PC-9 (cell line): ENCODE data around the gene CTNNA3. TPM values are rescaled to one million over a fixed set of nuclear protein-coding genes. Genes with fewer than 3 reads are reported as not detected.

Experiments
- BruUV-seq: library from RNA; stranded (reverse); fragments of 400-500 nt; replicated peaks from 2 replicates; lab custom pipeline; 2021; lab: Mats Ljungman, UMichigan
- CTCF ChIA-PET: fragments of 300-600 bp; sonication (Branson Sonifier 250); formaldehyde crosslinking; loops from one replicate; lab custom pipeline; 2022; ENCODE audit warnings: antibody characterized with exemption; lab: Charles Lee
- POLR2A ChIA-PET: fragments of 300-600 bp; sonication (Branson Sonifier 250); formaldehyde crosslinking; loops from one replicate; lab custom pipeline; 2022; ENCODE audit warnings: antibody characterized with exemption; ENCODE audit not compliant: unreplicated experiment; lab: Charles Lee
- DNase-seq, 2 experiments: peaks; one replicate each; pipeline versions ENCODE4 v3.0.0 to v3.0.0-alpha.2; 2015 to 2022; ENCODE audit warnings: mixed read lengths in 1 of 2
- H2AFZ ChIP-seq: fragments of 200-600 bp; sonication (generic); 2 replicates; pipeline ENCODE4 v1.8.1; 2017; ENCODE audit warnings: antibody characterized with exemption
- H3F3A ChIP-seq: fragments of 200-600 bp; sonication (generic); 2 replicates; pipeline ENCODE4 v1.8.1; 2017; ENCODE audit warnings: antibody characterized with exemption, mild to moderate bottlenecking, low read depth; ENCODE audit not compliant: insufficient read depth
- H3K27ac ChIP-seq: fragments of 200-600 bp; sonication (generic); 2 replicates; pipeline ENCODE4 v1.6.1; 2016; ENCODE audit warnings: mixed run types
- H3K27me3 ChIP-seq: fragments of 200-600 bp; sonication (generic); 2 replicates; pipeline ENCODE4 v1.6.1; 2016; ENCODE audit warnings: low read depth, mixed run types; ENCODE audit not compliant: insufficient read depth
- H3K36me3 ChIP-seq: fragments of 200-600 bp; sonication (generic); 2 replicates; pipeline ENCODE4 v1.6.1; 2016; ENCODE audit warnings: low read depth, mixed run types
- H3K4me1 ChIP-seq: fragments of 200-600 bp; sonication (generic); replicated peaks from 2 replicates; pipeline ENCODE4 v1.6.1; 2016; ENCODE audit warnings: mixed run types; ENCODE audit not compliant: insufficient read depth
- H3K4me2 ChIP-seq: fragments of 200-600 bp; sonication (generic); 2 replicates; pipeline ENCODE4 v1.6.1; 2017; ENCODE audit warnings: mixed run types
- H3K4me3 ChIP-seq: fragments of 200-600 bp; sonication (generic); 2 replicates; pipeline ENCODE4 v1.6.1; 2016; ENCODE audit warnings: mixed run types
- H3K79me2 ChIP-seq: fragments of 200-600 bp; sonication (generic); 2 replicates; pipeline ENCODE4 v1.6.1; 2017; ENCODE audit warnings: low read depth, mixed run types
- H3K9me2 ChIP-seq: fragments of 200-600 bp; sonication (generic); 2 replicates; pipeline ENCODE4 v1.8.1; 2017; ENCODE audit warnings: mild to moderate bottlenecking; ENCODE audit not compliant: insufficient read depth
- H3K9me3 ChIP-seq: fragments of 200-600 bp; sonication (generic); 2 replicates; pipeline ENCODE4 v1.8.1; 2016; ENCODE audit warnings: low read depth; ENCODE audit not compliant: insufficient read depth
- H4K20me1 ChIP-seq: fragments of 200-600 bp; sonication (generic); 2 replicates; pipeline ENCODE4 v1.8.1; 2017; ENCODE audit not compliant: insufficient read depth
- EZH2 ChIP-seq: fragments of 200-600 bp; sonication (generic); IDR thresholded peaks from 2 replicates; pipeline ENCODE4 v1.8.0; 2017; ENCODE audit warnings: antibody characterized with exemption, low read depth
- intact Hi-C: fragments of 100-400 bp; cut with micrococcal nuclease; formaldehyde crosslinking; loops from one replicate; pipeline ENCODE4 v1.10.0; 2022; ENCODE audit not compliant: unreplicated experiment
- total RNA-seq: library from RNA; stranded (reverse); gene quantifications from 2 replicates; pipeline ENCODE4 v1.2.3, GENCODE V29; 2021
- TF ChIP-seq, protein P1 (sequence below): fragments of 200-600 bp; sonication (generic); conservative IDR thresholded peaks from 2 replicates; pipeline ENCODE4 v1.6.1; 2017; ENCODE audit warnings: mixed run types, antibody characterized with exemption, mild to moderate bottlenecking, moderate library complexity

CTNNA3 gene
- total RNA-seq, 1 experiment from 2014 or later, result not detected

DNA sequence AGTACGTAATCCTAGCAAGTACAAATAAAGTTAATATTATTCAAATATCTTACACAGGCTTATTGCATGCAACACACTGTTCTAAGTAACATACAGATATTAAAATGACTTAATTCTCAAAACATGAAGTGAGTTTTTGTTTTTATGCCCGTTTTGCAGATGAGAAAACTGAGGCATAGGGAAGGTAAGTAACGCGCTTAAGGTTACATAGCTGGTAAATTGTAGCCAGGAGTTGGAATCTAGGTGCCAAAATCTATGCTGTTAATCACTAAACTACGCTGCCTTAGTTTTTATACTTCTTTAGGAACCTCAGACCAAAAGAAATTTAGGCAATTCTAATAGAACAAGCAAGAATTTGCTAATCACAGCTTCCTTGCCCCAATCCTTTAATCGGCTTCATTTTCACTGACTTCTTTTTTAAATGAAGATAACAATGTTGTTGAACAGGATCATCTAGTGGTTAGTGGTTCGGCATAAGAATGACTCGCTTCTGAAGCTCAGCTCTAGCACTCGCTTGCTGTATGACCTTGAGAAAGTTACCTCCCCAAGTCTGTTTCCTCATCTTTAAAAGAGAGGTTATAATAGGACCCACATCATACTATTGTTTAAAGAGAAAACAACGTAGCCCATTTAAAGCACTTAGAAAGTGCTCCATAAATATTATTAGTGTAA lies 771.2 kb downstream of the CTNNA3 start:
- no peaks in the 10 kb centered on the region for H4K20me1 ChIP-seq
- H3K4me2 ChIP-seq, result no peak overlapping the region
- intact Hi-C loops, result loop anchor here (1.0 to 10.0 kb wide), 5 partner anchors 90 to 743 kb away; no protein-coding TSS in a partner anchor
- H3K27ac ChIP-seq, result no peak overlapping the region
- ChIA-PET POLR2A (interaction anchor here (0.6 kb wide), 2 partner anchors 88 to 1340 kb away, joined by 3 to 7 read pairs; no protein-coding TSS in a partner anchor), CTCF (no interaction called here)
- BruUV-seq, result no TSS peak
- H3K9me2 ChIP-seq, result no peaks in the 10 kb centered on the region
- H3K79me2 ChIP-seq, result no peaks in the 10 kb centered on the region
- no peaks in the 10 kb centered on the region for H3K9me3 ChIP-seq
- H3K4me3 ChIP-seq, result no peak overlapping the region
- TF ChIP-seq EZH2, result no peak
- TF ChIP-seq, protein P1, sequence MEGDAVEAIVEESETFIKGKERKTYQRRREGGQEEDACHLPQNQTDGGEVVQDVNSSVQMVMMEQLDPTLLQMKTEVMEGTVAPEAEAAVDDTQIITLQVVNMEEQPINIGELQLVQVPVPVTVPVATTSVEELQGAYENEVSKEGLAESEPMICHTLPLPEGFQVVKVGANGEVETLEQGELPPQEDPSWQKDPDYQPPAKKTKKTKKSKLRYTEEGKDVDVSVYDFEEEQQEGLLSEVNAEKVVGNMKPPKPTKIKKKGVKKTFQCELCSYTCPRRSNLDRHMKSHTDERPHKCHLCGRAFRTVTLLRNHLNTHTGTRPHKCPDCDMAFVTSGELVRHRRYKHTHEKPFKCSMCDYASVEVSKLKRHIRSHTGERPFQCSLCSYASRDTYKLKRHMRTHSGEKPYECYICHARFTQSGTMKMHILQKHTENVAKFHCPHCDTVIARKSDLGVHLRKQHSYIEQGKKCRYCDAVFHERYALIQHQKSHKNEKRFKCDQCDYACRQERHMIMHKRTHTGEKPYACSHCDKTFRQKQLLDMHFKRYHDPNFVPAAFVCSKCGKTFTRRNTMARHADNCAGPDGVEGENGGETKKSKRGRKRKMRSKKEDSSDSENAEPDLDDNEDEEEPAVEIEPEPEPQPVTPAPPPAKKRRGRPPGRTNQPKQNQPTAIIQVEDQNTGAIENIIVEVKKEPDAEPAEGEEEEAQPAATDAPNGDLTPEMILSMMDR, result no peak
- no peak overlapping the region for H2AFZ ChIP-seq
- H3K27me3 ChIP-seq, result no peaks in the 10 kb centered on the region; the same call in 1 of the 2 replicates
- H3K4me1 ChIP-seq, result no peaks in the 10 kb centered on the region
- H3F3A ChIP-seq, result no peaks in the 10 kb centered on the region
- no peaks in the 10 kb centered on the region for H3K36me3 ChIP-seq
- DNase-seq, result peak in 1 of 2 experiments; percentile 42

DNA sequence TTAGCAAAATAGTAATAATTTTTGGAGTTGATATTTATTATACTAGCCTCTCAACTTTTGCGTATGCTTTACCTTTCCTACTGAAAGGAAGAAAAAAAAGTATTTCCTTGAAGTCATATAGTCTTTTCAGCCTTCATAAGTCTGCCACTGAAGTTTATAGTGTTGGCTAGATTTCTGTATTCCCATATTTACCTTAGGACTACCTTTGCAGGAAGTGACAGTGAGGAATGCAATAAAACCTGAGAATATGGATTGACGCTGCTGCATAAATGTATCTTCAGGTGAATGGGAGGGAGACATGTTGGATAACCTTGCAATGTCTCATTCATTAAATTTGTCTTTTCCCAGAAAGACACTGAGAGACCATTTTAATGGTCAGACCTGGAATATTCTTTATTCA lies 776.7 kb downstream of the CTNNA3 start:
- H3F3A ChIP-seq, result no peaks in the 10 kb centered on the region
- no peaks in the 10 kb centered on the region for H3K4me1 ChIP-seq
- H4K20me1 ChIP-seq, result no peaks in the 10 kb centered on the region
- H3K27ac ChIP-seq, result no peak overlapping the region
- ChIA-PET CTCF (no interaction called here), POLR2A (no interaction called here)
- no peaks in the 10 kb centered on the region for H3K27me3 ChIP-seq
- TF ChIP-seq EZH2, result no peak
- TF ChIP-seq, protein P1, result no peak
- intact Hi-C loops, result no loop called here
- no peaks in the 10 kb centered on the region for H3K36me3 ChIP-seq
- no peak overlapping the region for H3K4me2 ChIP-seq
- no peaks in the 10 kb centered on the region for H3K9me3 ChIP-seq
- DNase-seq, result no peak
- H2AFZ ChIP-seq, result no peak overlapping the region
- BruUV-seq, result no TSS peak
- H3K4me3 ChIP-seq, result no peak overlapping the region
- no peaks in the 10 kb centered on the region for H3K9me2 ChIP-seq
- no peaks in the 10 kb centered on the region for H3K79me2 ChIP-seq

DNA sequence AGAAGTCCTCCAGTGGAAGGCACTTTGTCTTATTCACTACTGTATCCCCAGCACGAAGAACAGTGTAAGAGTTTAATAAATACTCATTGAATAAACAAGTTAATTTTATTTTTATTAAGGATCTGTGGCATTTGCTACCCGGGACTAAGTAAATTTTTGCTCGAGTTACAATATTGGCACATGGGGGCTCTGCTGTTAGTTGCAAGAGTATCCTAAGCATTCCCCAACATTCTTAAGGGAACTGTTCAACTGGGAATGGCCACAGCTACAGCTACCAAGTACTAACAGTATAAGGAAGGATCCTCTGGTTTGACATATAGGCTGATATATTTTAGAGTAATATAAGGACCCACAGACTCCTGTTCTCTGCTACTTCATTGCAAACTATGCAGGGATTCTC lies 778.9 kb downstream of the CTNNA3 start:
- intact Hi-C loops, result no loop called here
- Histone ChIP-seq H3K4me3 (no peak overlapping the region), H3K9me3 (no peaks in the 10 kb centered on the region), H3K27me3 (no peaks in the 10 kb centered on the region), H3K9me2 (no peaks in the 10 kb centered on the region), H3F3A (no peaks in the 10 kb centered on the region), H3K36me3 (no peaks in the 10 kb centered on the region), H4K20me1 (no peaks in the 10 kb centered on the region), H3K4me2 (no peak overlapping the region), H3K79me2 (no peaks in the 10 kb centered on the region), H2AFZ (no peak overlapping the region), H3K27ac (no peak overlapping the region), H3K4me1 (no peaks in the 10 kb centered on the region)
- CTCF ChIA-PET, result no interaction called here
- no peak for DNase-seq
- BruUV-seq, result no TSS peak
- POLR2A ChIA-PET, result interaction anchor here (0.6 kb wide), 1 partner anchor 387 kb away, joined by 3 read pairs; no protein-coding TSS in a partner anchor
- no peak for TF ChIP-seq EZH2
- TF ChIP-seq, protein P1, result 0 out of 2 replicates have a peak, but pooled peaks have one; percentile 14
